ENCODE results near the gene ARRB1. TPM values are rescaled to one million over a fixed set of nuclear protein-coding genes. Genes with fewer than 3 reads are reported as not detected.

The ARRB1 gene
- total RNA-seq, 1 donor from 2014 or later: 8.8 TPM

- TF ChIP-seq CTCF (IDR thresholded peaks at IDR 0.05; ENCODE audit: insufficient read depth, low read length, poor library complexity, severe bottlenecking): no peak
- H3K27me3 ChIP-seq (ENCODE audit: control insufficient read depth, insufficient read depth, low read length): no peaks in the 10 kb centered on the region
- DNase-seq (ENCODE audit: low read depth): no peak
- H3K36me3 ChIP-seq (ENCODE audit: control insufficient read depth, insufficient read depth, low read length): no peaks in the 10 kb centered on the region
- H3K4me3 ChIP-seq (ENCODE audit: low read depth, low read length): no peak overlapping the region
Observed at GRCh38 chr11:75346296-75346695, 5.2 kb downstream of the ARRB1 start.

GRCh38 chr11:75345455-75346160, 5.9 kb downstream of the ARRB1 start:
- Histone ChIP-seq H3K4me3 (ENCODE audit: low read depth, low read length) (no peak overlapping the region), H3K27me3 (ENCODE audit: control insufficient read depth, insufficient read depth, low read length) (no peaks in the 10 kb centered on the region), H3K36me3 (ENCODE audit: control insufficient read depth, insufficient read depth, low read length) (no peaks in the 10 kb centered on the region)
- no peak for TF ChIP-seq CTCF (IDR thresholded peaks at IDR 0.05; ENCODE audit: insufficient read depth, low read length, poor library complexity, severe bottlenecking)
- no peak for DNase-seq (ENCODE audit: low read depth)

- no peak for TF ChIP-seq CTCF (IDR thresholded peaks at IDR 0.05; ENCODE audit: insufficient read depth, low read length, poor library complexity, severe bottlenecking)
- Histone ChIP-seq H3K36me3 (ENCODE audit: control insufficient read depth, insufficient read depth, low read length) (no peaks in the 10 kb centered on the region), H3K4me3 (ENCODE audit: low read depth, low read length) (no peak overlapping the region), H3K27me3 (ENCODE audit: control insufficient read depth, insufficient read depth, low read length) (no peaks in the 10 kb centered on the region)
- no peak for DNase-seq (ENCODE audit: low read depth)
Observed at GRCh38 chr11:75344761-75345454, 6.6 kb downstream of the ARRB1 start.

GRCh38 chr11:75344186-75344585, 7.3 kb downstream of the ARRB1 start:
- H3K36me3 ChIP-seq (ENCODE audit: control insufficient read depth, insufficient read depth, low read length): no peaks in the 10 kb centered on the region
- no peaks in the 10 kb centered on the region for H3K27me3 ChIP-seq (ENCODE audit: control insufficient read depth, insufficient read depth, low read length)
- H3K4me3 ChIP-seq (ENCODE audit: low read depth, low read length): no peak overlapping the region
- no peak for DNase-seq (ENCODE audit: low read depth)
- no peak for TF ChIP-seq CTCF (IDR thresholded peaks at IDR 0.05; ENCODE audit: insufficient read depth, low read length, poor library complexity, severe bottlenecking)

- DNase-seq (ENCODE audit: low read depth): no peak
- TF ChIP-seq CTCF (IDR thresholded peaks at IDR 0.05; ENCODE audit: insufficient read depth, low read length, poor library complexity, severe bottlenecking): no peak
- Histone ChIP-seq H3K27me3 (ENCODE audit: control insufficient read depth, insufficient read depth, low read length) (no peaks in the 10 kb centered on the region), H3K4me3 (ENCODE audit: low read depth, low read length) (no peak overlapping the region), H3K36me3 (ENCODE audit: control insufficient read depth, insufficient read depth, low read length) (no peaks in the 10 kb centered on the region)
Observed at GRCh38 chr11:75342966-75343870, 8.2 kb downstream of the ARRB1 start.
